SK-N-SH treated with all-trans-retinoic acid at 6 μM for 48 hours (cell line): ENCODE results near the gene TBCE.

ENCODE experiments used
- ATAC-seq: fragments of 200-7000 bp; cut with Tn5 transposase; 3 replicates; pipeline ENCODE4 v1.9.1; 2020; ENCODE audit warnings: mild to moderate bottlenecking, moderate library complexity
- ARNTL ChIP-seq: fragments of 450-650 bp; formaldehyde crosslinking; IDR thresholded peaks from 2 replicates; pipeline ENCODE4 v1.5.0; 2020; ENCODE audit warnings: low read depth, mild to moderate bottlenecking, moderate library complexity, borderline replicate concordance
- BACH2 ChIP-seq: fragments of 250-450 bp; sonication (Bioruptor Pico); IDR thresholded peaks from 2 replicates; pipeline ENCODE4 v1.9.0; 2021; ENCODE audit warnings: mild to moderate bottlenecking, borderline replicate concordance
- CREB5 ChIP-seq: fragments of 250-450 bp; sonication (Bioruptor Pico); IDR thresholded peaks from 2 replicates; pipeline ENCODE4 v1.5.1; 2020; ENCODE audit warnings: low read depth, mild to moderate bottlenecking, moderate library complexity
- CSDC2 ChIP-seq: fragments of 250-450 bp; sonication (Bioruptor Pico); IDR thresholded peaks from 2 replicates; pipeline ENCODE4 v1.5.0; 2020; ENCODE audit warnings: mild to moderate bottlenecking, moderate library complexity
- CSRNP3 ChIP-seq: fragments of 250-450 bp; sonication (Bioruptor Pico); IDR thresholded peaks from 2 replicates; pipeline ENCODE4 v1.5.1; 2021; ENCODE audit warnings: mild to moderate bottlenecking, moderate library complexity
- ESRRG ChIP-seq: fragments of 250-450 bp; sonication (Bioruptor Pico); IDR thresholded peaks from 2 replicates; pipeline ENCODE4 v1.6.1; 2021; ENCODE audit warnings: mild to moderate bottlenecking
- GLIS3 ChIP-seq: fragments of 250-450 bp; sonication (Bioruptor Pico); IDR thresholded peaks from 2 replicates; pipeline ENCODE4 v1.5.0; 2020; ENCODE audit warnings: mild to moderate bottlenecking, moderate library complexity
- ISL1 ChIP-seq: fragments of 250-450 bp; sonication (Bioruptor Pico); IDR thresholded peaks from 2 replicates; pipeline ENCODE4 v2.1.2; 2022; ENCODE audit warnings: mild to moderate bottlenecking, moderate library complexity
- OSR1 ChIP-seq: fragments of 250-450 bp; sonication (Bioruptor Pico); IDR thresholded peaks from 2 replicates; pipeline ENCODE4 v1.8.0; 2022; ENCODE audit warnings: moderate library complexity, mild to moderate bottlenecking, inconsistent platforms
- PATZ1 ChIP-seq: fragments of 250-450 bp; sonication (Bioruptor Pico); IDR thresholded peaks from 2 replicates; pipeline ENCODE4 v1.8.0; 2020; ENCODE audit warnings: mild to moderate bottlenecking, moderate library complexity, borderline replicate concordance
- POU6F1 ChIP-seq: fragments of 250-450 bp; sonication (Bioruptor Pico); IDR thresholded peaks from 2 replicates; pipeline ENCODE4 v1.8.0; 2021; ENCODE audit warnings: low read depth, mild to moderate bottlenecking, moderate library complexity, borderline replicate concordance
- PPARA ChIP-seq: fragments of 250-450 bp; sonication (Bioruptor Pico); IDR thresholded peaks from 2 replicates; pipeline ENCODE4 v1.5.0; 2020; ENCODE audit warnings: mild to moderate bottlenecking, borderline replicate concordance
- RARB ChIP-seq: fragments of 250-450 bp; sonication (Bioruptor Pico); IDR thresholded peaks from 2 replicates; pipeline ENCODE4 v1.8.0; 2021; ENCODE audit warnings: mild to moderate bottlenecking, moderate library complexity
- SNAI2 ChIP-seq: fragments of 250-450 bp; sonication (Bioruptor Pico); IDR thresholded peaks from 2 replicates; pipeline ENCODE4 v1.5.0; 2020; ENCODE audit warnings: mild to moderate bottlenecking, moderate library complexity
- TCF4 ChIP-seq: fragments of 250-450 bp; sonication (Bioruptor Pico); IDR thresholded peaks from 2 replicates; pipeline ENCODE4 v1.8.0; 2021; ENCODE audit warnings: mild to moderate bottlenecking, moderate library complexity, borderline replicate concordance
- TSHZ2 ChIP-seq: fragments of 250-450 bp; sonication (Bioruptor Pico); IDR thresholded peaks from 2 replicates; pipeline ENCODE4 v1.5.0; 2020; ENCODE audit warnings: mild to moderate bottlenecking, moderate library complexity
- ZC3H10 ChIP-seq: fragments of 250-450 bp; sonication (Bioruptor Pico); IDR thresholded peaks from 2 replicates; pipeline ENCODE4 v1.5.1; 2021; ENCODE audit warnings: mild to moderate bottlenecking, moderate library complexity
- ZFP3 ChIP-seq: fragments of 250-450 bp; sonication (Bioruptor Pico); IDR thresholded peaks from 2 replicates; pipeline ENCODE4 v1.5.0; 2020; ENCODE audit warnings: mild to moderate bottlenecking, moderate library complexity
- ZFP30 ChIP-seq: fragments of 450-650 bp; formaldehyde crosslinking; IDR thresholded peaks from 2 replicates; pipeline ENCODE4 v1.5.0; 2022; ENCODE audit warnings: mild to moderate bottlenecking, moderate library complexity
- ZNF565 ChIP-seq: fragments of 450-650 bp; formaldehyde crosslinking; conservative IDR thresholded peaks from 2 replicates; pipeline ENCODE4 v1.5.0; 2020; ENCODE audit warnings: low read depth, mild to moderate bottlenecking, moderate library complexity
- ZNF70 ChIP-seq: fragments of 450-650 bp; formaldehyde crosslinking; IDR thresholded peaks from 2 replicates; pipeline ENCODE4 v1.5.0; 2020; ENCODE audit warnings: mild to moderate bottlenecking, moderate library complexity

Gene TBCE

GRCh38 chr1:235351441-235351840, 15.8 kb upstream of the TBCE start:
- ATAC-seq = no peak
- TF ChIP-seq ZNF70 (CRISPR knock-in tag) (no peak), ZNF565 (CRISPR knock-in tag) (no peak), BACH2 (CRISPR knock-in tag) (no peak), ZFP30 (CRISPR knock-in tag) (no peak), SNAI2 (CRISPR knock-in tag) (no peak), ISL1 (CRISPR knock-in tag) (no peak), CREB5 (CRISPR knock-in tag) (no peak), POU6F1 (CRISPR knock-in tag) (no peak), TCF4 (CRISPR knock-in tag) (no peak), RARB (no peak), TSHZ2 (CRISPR knock-in tag) (no peak), ZC3H10 (CRISPR knock-in tag) (no peak), CSDC2 (CRISPR knock-in tag) (no peak), GLIS3 (no peak), ARNTL (CRISPR knock-in tag) (no peak)

GRCh38 chr1:235351898-235352297, 15.3 kb upstream of the TBCE start:
- no peak for ATAC-seq
- no peak for TF ChIP-seq CSRNP3 (CRISPR knock-in tag)
- TF ChIP-seq BACH2 (CRISPR knock-in tag) = no peak
- no peak for TF ChIP-seq CSDC2 (CRISPR knock-in tag)
- no peak for TF ChIP-seq GLIS3
- TF ChIP-seq PPARA (CRISPR knock-in tag) = no peak
- TF ChIP-seq ISL1 (CRISPR knock-in tag) = no peak

- no peak for TF ChIP-seq OSR1 (CRISPR knock-in tag)
- TF ChIP-seq ESRRG = no peak
- no peak for TF ChIP-seq PATZ1 (CRISPR knock-in tag)
- TF ChIP-seq PPARA (CRISPR knock-in tag) = no peak
- TF ChIP-seq ZFP3 (CRISPR knock-in tag) = no peak
- no peak for TF ChIP-seq ZFP30 (CRISPR knock-in tag)
- TF ChIP-seq, all 23 proteins: peak for 0
- ATAC-seq = peak; percentile 70
Observed at GRCh38 chr1:235357485-235358373, 9.5 kb upstream of the TBCE start.
